NCI-H1105 treated with DMSO at 0.1 percent for 48 hours (cell line): ENCODE data around the gene ZBTB45.
A peak's percentile ranks its signal among the peaks of the same experiment; 100 is the strongest.

Source experiments
- DNase-seq: peaks from one replicate; lab custom pipeline; 2025; lab: John Stamatoyannopoulos, UW

Gene ZBTB45

DNA sequence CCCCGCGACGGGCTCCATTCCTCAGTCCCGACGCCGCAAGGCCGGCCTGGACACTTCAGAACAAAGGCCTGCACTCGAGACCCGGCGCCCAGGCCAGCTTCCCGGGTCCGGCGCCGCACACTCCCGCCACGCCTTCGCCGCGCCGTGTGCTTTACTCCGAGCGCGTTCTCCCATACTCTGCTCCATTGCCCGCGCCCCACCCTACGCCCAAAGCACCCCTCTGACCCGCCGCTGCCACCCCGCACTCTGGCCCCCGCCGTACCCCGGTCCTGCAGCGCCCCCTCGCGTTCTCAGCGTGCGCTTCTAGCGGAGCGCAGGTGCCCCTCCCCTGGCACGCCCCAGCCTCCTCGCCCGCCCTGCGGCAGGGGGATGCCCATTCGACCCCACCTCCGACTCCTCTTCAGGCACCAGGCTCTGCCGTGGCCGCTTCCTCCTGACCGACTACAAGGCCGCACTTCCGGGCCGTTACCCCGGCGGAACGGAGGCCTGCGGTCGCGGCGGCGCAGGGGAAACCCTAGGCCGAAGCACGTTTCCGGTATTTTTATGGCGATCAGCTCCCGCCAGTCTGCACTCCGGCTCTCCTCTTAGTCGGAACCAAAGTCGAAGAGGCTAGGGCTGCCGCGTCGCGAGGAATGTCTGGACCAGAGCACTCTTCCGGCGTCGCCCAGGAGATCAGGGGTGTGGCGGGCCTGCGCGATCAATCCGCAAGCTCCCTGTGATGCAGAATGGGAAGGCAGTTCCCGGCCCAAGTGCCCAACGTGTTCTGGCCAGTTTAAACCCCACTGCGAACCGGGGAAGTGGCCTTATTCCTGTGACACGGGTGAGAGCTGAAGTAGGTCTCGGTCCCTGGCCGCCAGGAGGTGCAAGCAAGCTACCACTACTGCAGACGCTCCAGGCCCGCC is at the start of gene ZBTB45:
Gene ZBTB45 (minus strand): TSS at position 456 of the 902 bp plus-strand sequence. CDS start 2,137 bp downstream, outside the sequence.
- DNase-seq = peak; percentile 93

DNA sequence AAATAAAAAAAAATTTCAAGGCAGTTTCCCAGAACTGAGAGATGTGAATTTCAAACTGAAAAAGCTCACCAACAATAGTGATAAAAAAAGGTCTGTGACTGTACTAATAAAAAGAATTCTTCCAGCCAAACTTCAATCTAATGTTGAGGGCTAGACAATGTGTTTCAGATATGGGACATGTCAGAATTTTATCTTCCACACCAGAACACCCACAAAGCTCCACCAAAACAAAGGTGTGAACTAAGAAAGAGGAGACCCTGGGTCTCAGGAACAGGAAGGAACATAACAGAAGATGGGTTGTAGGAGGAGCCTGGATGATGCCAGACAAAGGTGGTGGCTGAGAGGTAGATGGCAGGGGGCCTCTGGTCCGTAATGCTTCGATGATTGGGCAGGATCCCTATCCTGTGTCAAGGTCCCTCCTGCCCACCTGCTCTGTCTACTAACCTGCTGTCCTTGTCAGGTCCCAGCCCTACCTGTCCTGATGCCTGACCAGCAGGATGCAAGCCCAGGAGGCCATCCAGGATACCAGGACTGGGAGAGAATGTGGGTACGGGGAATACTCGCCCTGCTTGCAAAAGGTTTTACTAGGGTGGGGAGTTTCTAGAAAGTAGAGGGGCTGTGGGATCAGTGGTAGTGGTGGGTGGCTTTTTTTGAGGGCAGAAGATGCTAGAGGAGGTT is 49.0 kb upstream of the ZBTB45 start:
- DNase-seq = no peak

DNA sequence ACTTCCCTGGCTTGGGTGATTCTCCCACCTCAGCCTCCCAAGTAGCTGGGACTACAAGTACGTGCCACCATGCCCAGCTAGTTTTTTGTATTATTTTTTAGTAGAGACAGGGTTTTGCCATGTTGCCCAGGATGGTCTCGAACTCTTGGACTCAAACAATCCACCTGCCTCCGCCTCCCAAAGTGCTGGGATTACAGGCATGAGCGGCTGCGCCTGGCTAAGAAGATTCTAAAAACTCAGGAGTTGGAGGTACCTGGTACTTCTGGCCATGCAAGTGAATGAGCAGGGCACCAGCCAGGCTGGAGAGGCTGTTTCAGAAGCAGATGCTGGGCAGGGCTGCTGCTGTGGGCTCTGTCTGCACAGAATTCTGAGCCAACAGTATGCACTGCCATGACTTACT is 47.4 kb upstream of the ZBTB45 start:
- DNase-seq = no peak

DNA sequence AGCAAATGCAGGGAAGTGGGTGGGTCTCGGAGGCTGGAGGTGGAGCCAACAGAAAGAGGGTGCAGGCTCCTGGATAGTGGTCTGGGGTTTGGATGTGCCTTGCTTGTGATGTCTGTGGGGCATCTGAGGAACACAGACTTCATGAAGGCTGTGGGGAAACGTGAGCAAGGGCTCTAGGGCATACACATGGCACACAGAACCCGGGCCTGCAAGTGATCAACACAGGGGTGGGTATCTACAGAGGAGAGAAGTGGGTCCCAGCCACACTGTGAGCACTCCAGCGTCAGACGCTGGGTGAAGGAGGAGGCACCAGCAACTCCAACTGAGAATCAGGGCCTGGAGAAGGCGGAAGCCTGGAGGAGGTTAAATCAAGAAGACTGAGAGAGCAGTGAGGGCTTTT is 44.2 kb upstream of the ZBTB45 start:
- DNase-seq = no peak

DNA sequence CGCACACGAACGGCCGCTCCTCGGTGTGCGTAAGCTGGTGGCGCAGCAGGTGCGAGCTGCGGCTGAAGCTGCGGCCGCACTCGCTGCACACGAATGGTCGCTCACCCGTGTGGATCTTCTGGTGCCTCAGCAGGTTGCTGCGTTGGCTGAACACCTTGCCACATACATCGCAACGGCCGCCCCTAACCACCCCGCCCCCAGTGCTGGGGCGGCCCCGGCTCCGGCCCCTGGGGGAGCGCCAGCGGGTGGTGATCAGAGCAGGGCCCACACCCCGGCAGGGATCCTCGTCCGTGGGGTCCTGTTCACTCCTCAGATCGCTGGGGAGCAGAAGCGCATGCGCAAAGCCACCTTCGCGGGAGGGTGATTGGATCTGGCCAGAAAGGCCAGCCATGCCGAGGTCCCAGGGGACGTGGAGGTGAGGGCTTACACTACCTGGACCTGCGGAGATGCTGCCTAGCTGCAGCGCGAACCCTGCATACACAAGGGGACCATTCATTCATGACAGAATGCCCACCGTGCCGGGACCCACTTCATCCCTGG is 43.5 kb upstream of the ZBTB45 start:
- no peak for DNase-seq

DNA sequence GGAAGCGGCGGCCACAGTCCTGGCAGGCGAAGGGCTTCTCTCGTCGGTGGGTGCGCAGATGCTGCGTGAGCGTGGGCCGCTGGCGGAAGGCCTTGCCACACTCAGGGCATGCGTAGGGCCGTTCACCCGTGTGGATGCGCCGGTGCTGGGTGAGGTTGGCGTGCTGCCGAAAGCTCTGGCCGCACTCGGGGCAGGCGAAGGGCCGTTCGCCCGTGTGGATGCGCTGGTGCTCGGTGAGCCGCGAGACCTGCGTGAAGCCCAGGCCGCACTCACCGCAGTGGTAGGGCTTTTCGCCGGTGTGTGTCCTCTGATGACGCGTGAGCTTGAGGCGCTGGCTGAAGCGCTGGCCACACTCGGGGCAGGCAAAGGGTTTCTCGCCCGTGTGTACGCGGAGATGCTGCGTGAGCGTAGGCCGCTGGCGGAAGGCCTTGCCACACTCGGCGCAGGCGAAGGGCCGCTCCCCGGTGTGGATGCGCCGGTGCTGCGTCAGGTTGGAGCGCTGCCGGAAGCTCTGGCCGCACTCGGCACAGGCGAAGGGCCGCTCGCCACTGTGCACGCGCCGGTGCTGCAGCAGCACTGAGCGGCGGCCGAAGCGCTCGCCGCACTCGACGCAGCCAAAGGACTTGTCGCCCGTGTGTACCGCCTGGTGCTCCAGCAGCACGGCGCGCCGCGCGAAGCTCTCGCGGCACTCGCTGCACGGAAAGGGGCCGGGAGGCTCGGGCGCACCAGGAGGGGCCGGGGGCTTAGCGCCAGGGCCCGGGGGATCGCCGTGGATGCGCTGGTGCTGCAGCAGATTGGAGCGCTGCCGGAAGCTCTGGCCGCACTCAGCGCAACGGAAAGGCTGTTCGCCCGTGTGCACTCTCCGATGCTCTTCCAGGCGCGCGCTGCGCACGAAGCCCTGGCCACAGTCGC is 42.8 kb upstream of the ZBTB45 start:
- DNase-seq = no peak

DNA sequence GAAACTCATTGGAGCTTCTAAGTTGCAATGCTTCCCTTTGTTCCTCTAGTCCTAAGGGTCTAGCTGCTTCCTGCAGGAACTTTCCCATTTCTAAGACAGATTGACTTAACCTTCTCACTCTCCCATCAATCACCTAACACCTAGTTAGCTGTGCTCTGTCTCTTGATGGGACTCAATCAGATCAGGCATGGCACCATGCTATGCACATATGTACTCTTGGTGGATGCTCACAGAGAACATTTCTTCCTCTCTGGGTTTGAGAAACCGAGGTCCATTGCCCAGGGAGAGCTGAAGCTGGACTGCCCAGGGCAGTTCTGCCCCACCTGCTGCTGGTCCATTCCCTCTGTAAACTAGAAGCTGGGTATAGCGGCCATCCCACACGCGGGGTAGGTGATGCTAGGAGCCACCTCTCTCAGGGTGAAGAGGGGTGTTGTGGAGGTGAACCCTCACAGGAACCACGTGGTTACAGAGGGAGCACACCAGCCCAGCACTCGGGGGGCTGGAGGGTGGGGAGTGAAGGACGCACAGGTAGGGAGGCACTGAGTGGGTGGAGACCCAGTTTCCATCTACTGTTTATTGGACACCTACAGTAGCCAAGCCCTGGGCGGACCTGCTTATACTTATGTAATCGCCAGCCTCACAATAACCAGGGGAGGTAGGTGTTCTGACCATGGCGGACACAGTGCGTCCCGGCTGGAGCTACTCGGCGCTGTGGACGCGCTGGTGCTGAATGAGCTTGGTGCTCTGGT is 41.9 kb upstream of the ZBTB45 start:
- no peak for DNase-seq

DNA sequence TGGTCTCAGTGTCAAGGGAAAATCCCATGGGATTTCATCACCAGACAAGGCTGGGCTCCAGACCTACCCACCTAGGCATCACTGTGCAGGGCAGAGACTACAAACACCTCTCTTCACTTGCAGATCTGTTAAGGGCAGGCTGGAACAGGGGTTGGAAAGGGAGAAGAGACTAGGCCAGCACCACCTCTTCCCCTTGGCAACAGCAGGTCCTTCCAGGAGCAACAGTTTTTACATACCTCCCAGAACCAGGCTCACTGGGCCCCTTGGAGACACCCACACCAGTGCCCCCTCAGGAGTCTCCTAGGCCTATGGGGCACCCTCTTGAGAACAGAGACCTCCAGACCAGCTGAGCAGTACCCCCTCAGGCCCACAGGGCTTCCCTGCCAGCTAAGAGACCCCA is 41.3 kb upstream of the ZBTB45 start:
- DNase-seq = no peak

DNA sequence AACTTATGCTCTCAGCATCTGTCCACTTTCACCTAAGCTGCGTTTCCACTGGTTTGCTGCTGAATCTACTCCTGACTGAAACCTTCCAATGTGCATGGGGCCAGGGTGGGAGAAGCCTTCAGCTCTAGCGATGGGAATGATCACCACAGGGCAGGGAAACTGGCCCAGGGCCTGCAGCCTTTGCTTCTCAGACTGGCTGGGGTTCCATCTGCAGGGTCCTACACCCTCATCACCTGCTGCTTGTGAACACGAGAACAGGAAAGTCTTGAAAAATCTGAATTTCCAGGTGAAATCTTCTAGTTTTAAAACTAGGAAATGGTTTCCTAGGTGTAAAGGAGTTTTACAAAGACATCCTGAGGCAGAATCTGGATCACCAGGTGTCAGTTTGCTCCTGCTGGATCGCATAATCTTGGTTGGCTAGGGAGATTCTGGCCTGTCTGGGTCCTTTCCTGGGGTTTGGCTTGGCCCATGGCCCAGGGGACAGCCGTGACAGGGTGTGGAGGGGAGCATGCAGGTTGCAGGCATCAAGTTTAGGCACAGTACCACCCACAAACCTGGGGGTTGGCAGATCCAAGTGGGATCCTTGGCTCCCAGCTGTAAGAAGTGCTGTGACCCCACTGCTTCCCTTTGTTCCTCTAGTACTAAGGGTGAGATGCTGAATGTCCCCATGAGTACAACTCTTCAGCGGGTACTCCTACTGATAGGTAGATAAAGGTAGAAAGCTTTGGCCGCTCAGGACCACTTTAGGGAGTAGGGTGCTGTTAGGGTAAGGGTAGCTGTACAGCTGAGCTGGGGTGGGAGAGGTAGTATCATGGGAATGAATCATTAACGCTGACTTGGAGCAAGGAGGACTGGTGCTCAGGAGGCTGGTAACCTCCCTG is 40.6 kb upstream of the ZBTB45 start:
- DNase-seq = no peak

DNA sequence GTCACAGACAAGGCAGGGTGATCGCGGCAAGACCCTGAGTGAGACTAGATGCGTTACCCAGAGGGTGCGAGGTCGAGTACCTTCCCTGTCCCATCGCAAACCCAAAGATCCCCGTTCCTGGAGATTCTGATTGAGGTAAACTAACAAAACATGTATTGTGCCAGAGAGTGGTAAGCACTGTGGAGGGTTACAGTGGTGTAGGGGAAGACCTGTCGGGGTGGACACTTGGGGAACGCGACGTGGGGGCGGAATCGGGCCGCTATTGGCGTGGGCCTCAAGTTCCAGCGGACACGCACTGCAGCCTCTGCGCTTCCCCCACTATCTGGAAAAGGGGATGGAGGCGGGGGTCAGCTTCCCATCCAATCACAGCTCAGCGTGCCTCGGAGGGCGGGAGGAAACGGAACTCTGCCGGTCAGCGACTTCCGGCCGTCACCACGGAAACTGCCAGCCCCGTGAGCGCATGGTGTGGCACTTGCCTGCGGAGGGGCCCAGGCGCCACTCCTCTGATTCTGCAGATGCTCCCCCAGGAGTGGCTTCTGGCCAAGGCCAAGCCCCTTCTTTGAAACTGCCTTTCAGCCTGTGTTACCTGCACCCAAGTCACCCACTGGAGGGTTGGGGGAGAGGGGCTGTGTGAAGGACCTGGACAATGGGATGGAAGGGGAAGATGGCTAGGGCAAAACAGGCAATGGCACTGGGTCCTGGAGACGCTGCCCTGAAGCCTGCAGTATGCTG is 39.8 kb upstream of the ZBTB45 start:
- DNase-seq = no peak

DNA sequence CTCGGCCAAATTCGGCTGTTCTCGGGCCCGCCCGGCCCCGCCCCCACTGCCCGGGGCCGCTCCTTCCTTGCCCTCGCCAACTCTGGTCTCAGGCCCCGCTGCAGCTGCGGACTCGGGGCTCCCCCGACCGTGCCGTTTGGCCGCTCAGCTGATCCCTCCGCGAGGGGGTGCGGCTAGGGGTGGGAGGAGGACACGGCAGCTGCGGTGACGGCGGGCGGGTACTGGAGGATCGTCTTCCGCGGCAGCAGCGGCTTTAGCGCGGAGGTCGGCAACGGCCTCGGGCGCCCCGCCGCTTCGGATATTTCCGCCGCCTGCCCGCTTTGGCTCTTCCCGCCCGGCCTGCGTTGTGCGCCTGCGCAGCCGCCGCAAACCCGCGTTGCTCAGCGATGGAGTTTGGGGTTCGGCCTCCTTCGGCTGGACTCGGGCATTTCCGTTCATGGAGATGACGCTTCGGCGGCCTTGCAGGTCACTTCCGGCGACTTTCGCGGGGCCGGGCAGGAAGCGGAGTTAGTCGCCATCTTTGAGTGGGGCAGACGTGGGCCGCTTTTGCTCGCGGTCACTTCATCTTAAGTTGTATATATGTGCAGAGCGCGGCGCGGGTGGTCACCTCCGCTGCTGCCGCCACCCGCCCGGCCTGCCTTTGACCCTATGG is 39.1 kb upstream of the ZBTB45 start:
- no peak for DNase-seq

DNA sequence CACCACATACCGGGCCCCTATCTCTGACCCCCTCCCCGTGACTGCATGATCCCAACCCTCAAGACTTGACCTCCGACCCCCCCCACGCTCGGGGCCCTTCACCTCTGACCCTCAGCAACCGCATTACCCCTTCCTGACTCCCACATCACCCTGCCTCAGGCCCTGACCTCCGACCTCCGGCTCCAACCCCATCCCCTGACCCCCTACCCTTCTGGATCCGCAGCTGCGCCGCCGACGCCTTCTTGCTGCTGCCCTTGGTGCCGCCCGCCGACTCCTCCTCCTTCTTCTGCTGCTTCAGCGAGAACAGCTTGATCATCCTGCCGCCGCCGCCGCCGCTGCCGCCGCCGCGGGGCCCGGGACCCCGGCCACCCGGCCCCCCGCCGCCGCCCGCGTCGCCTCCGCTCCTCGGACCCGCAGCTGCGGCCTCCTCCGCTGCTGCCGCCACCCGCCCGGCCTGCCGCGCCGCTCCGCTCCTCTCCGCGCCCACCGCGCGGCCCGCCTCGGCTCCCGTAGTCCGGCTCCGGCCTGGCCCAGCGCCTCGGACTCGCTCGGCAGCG is 38.5 kb upstream of the ZBTB45 start, which contains the start of gene UBE2M:
Gene UBE2M (minus strand): TSS at position 546 of the 557 bp plus-strand sequence. CDS start 230 bp downstream, at position 316.
- DNase-seq = no peak

DNA sequence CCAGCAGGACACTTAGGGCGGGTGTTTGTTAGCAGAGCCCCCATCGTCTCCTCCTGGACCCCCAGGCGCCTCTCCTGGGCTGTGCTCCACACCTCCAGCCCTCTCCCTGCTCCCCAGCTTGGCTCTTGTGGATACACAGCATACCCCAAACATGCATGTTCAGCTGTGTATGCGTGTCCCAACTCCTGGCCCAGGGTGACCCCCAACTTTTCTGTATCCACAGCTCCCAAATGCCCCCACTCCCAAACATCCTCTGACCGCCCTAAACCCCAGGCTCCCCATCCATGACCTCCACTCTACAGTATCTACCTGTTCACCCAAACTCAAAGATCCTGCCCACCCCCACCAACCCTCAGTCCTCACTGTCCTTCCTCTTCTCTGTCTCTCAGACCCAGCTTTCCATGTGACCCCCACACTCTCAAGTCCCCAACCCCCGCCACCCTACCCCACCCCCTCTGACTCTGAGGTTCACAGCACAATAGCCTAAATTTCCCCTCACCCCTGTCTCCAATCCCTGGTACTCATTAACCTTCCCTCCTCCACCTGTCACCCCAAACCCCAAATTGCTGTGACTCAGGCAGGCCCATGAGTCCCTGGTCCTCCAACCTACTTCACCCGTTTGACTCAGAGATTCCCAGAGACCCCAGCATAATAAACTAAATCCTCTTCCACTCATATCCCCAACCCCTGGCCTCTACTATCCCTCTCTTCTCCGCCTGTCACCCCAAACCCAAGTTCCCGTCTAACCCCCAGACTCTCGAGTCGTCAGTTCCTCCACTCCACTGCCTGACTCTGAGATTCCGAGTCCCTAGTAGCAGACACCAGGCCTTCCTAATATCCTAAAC is 37.8 kb upstream of the ZBTB45 start:
- DNase-seq = no peak

DNA sequence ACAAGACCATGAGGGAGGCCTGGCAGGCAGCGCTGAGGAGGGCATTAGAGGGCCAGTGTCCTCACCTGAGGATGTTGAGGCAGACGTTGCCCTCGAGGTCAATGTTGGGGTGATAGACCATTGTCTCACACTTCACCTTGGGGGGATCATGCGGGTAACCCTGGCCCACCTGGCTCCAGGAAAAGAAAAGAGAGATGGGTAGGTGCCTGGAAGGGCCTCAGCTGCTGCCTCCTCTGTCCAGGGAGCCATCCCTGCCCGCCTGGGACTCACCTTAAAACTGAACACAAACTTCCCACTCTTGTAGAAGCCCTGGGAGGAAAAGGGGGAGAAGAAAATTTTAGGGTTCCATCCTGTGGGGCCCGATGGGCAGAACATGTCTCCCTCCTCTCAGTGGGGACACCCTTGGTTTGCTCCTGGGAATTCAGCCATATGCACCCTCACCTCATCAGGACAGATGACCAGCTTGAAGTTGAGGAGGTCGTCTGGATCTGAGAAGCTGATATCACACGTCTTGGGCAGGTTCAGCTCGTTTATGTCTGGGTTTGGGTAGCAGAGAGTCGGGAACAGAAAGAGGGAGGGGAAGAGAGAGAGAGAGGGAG is 37.1 kb upstream of the ZBTB45 start:
- DNase-seq = no peak

DNA sequence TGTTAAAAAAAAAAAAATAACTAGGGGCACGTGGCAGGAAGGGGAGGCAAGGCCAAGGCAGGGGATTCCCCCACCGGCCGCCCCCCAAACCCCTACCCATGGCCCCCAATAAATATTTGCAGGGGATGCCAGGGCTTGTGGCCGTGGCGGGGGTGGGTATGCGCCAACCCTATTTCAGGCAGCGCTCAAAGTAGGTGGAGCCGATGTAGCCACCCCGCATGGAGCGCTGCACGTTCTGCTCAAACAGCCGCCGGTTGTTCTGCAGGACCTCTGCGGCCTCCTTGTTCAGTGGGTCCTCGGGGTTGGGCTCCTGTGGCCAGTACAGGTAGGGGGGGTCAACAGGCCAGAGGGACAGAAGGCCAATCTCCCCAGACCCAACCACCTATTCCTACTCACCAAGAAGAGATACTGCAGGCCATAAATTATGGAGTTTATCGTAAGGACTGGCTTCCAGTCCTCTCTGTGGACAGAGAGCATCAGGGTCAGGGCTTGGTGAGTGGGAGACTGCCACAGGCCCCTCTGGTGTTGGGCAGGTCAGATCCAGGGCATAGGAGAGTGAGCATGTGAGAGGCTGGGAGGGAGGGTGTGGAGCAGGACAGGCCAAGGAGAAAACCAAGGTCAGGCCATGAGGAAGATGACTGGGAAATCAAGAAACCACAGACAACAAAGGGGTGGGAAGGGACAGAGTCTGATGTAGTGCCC is 36.5 kb upstream of the ZBTB45 start:
- no peak for DNase-seq

DNA sequence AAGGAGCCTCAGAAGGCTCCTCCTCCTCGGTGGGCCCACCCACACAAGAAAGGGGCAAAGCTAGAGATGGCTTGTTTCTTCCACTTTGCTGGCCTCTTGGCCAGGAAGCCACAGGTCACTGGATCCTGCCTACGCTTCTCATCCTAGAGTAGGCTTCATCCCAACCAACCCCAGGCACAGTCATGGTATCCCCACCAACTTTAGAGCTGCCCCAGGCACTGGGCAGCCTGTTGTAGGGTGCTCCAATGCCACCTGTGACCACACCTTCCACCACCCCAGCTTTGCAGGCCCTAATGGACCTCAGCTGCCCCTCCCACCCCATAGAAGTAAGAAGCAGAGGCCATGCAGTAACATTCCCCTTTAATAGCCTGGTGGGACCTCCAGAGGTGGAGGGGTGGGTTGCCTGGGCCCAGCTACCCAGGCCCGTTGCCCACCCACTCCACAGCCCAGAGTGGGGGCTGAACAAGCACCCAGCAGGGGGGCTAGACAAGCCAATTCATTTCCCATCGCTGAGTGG is 35.8 kb upstream of the ZBTB45 start:
- DNase-seq = no peak
